Testis (tissue), 3 donors: ENCODE measurements around the gene KCTD3. TPM values are rescaled to one million over a fixed set of nuclear protein-coding genes. Genes with fewer than 3 reads are reported as not detected.

ENCODE experiments used
- DNase-seq: peaks from one replicate; pipeline ENCODE4 v3.0.0-alpha.2; 2019
- H3K27ac ChIP-seq, 2 donors: fragments of 200-600 bp; sonication (generic); one replicate each; pipeline ENCODE4 v1.5.1; 2019
- H3K27me3 ChIP-seq: fragments of 200-600 bp; sonication (generic); one replicate; pipeline ENCODE4 v1.5.1; 2019
- H3K36me3 ChIP-seq: fragments of 200-600 bp; sonication (generic); one replicate; pipeline ENCODE4 v1.5.1; 2017; ENCODE audit warnings: low read depth; ENCODE audit errors: missing control alignments
- H3K4me1 ChIP-seq: fragments of 200-600 bp; sonication (generic); one replicate; pipeline ENCODE4 v1.5.1; 2019
- H3K4me3 ChIP-seq, 2 donors: fragments of 200-600 bp; sonication (generic); one replicate each; pipeline ENCODE4 v1.5.1; 2017 to 2019
- H3K9me3 ChIP-seq: fragments of 200-600 bp; sonication (generic); one replicate; pipeline ENCODE4 v1.5.1; 2017
- CTCF ChIP-seq, 3 experiments: fragments of 450-650 bp in 2 of 3; fragments of 200-600 bp in 1 of 3; sonication (generic) in 1 of 3; IDR thresholded peaks; one replicate each; pipeline ENCODE4 v1.5.1; 2016 to 2019; ENCODE audit warnings: antibody characterized with exemption in 3 of 3, mild to moderate bottlenecking in 2 of 3, moderate library complexity in 1 of 3
- POLR2A ChIP-seq: fragments of 450-650 bp; IDR thresholded peaks from one replicate; pipeline ENCODE4 v1.6.1; 2017; ENCODE audit warnings: antibody characterized with exemption, mild to moderate bottlenecking, moderate library complexity
- WGBS, 2 donors: methylation state at CpG; one replicate each; pipeline ENCODE4 v1.1.5; 2018; 5-methylcytosine and 5-hydroxymethylcytosine counted together
- intact Hi-C: fragments of 100-400 bp; cut with DNase I; formaldehyde crosslinking; loops from one replicate; pipeline ENCODE4 v1.15.1; 2023; ENCODE audit warnings: low total_unique reads
- polyA plus RNA-seq: library from polyadenylated mRNA; stranded (reverse); fragments of 350-450 nt; fragmentation: Illumina TruSeq; extraction: RNeasy Lipid Tissue Mini Kit (QIAGEN cat#74804); gene quantifications from one replicate; pipeline ENCODE4 v1.2.3, GENCODE V29; 2014; ENCODE audit warnings: low read depth, low replicate concordance; ENCODE audit not compliant: insufficient read depth
- total RNA-seq, 2 donors: library from RNA; depleted of rRNA; stranded (reverse); fragments of >200 nt; gene quantifications; one replicate each; pipeline ENCODE4 v1.2.3, GENCODE V29; 2016

The KCTD3 gene
- total and polyA plus RNA-seq, 3 donors from 2014 or later, result 38.1 to 81.5 (median 70.2) TPM

GRCh38 chr1:215606036-215606435 lies 38.9 kb downstream of the KCTD3 start:
- Histone ChIP-seq H3K27me3 (no peaks in the 10 kb centered on the region), H3K4me3 (no peak overlapping the region), H3K4me1 (peaks cover 3% of the 10 kb centered on the region), H3K36me3 (no peaks in the 10 kb centered on the region), H3K9me3 (no peaks in the 10 kb centered on the region), H3K27ac (no peak overlapping the region)
- TF ChIP-seq CTCF (IDR thresholded peaks at IDR 0.05) (no peak), POLR2A (no peak)
- no peak for DNase-seq
- intact Hi-C loops, result no loop called here
- WGBS, 2 donors, result 62 to 66% methylated on average over 3 of the region's 3 CpGs

GRCh38 chr1:215606564-215607168 lies 39.6 kb downstream of the KCTD3 start:
- no peak for DNase-seq
- H3K9me3 ChIP-seq, result no peaks in the 10 kb centered on the region
- H3K27me3 ChIP-seq, result no peaks in the 10 kb centered on the region
- WGBS, 2 donors, result 54 to 59% methylated on average over 2 of the region's 2 CpGs
- intact Hi-C loops, result no loop called here
- no peaks in the 10 kb centered on the region for H3K36me3 ChIP-seq
- H3K27ac ChIP-seq, result no peak overlapping the region
- TF ChIP-seq POLR2A (no peak), CTCF (IDR thresholded peaks at IDR 0.05) (peak in 1 of 3 experiments; percentile 68)
- H3K4me3 ChIP-seq, result no peak overlapping the region
- H3K4me1 ChIP-seq, result peaks cover 3% of the 10 kb centered on the region

GRCh38 chr1:215607412-215607811 lies 40.3 kb downstream of the KCTD3 start:
- no peak for DNase-seq
- H3K4me3 ChIP-seq, result no peak overlapping the region
- intact Hi-C loops, result no loop called here
- TF ChIP-seq POLR2A, result no peak
- no peak for TF ChIP-seq CTCF (IDR thresholded peaks at IDR 0.05)
- H3K27me3 ChIP-seq, result no peaks in the 10 kb centered on the region
- no peaks in the 10 kb centered on the region for H3K9me3 ChIP-seq
- H3K4me1 ChIP-seq, result peaks cover 3% of the 10 kb centered on the region
- no peaks in the 10 kb centered on the region for H3K36me3 ChIP-seq
- 84 to 85% methylated on average over 1 of the region's 1 CpG for WGBS, 2 donors
- H3K27ac ChIP-seq, result no peak overlapping the region

- WGBS, 2 donors, result 74 to 76% methylated on average over 4 of the region's 4 CpGs
Observed at GRCh38 chr1:215608646-215609045, 41.5 kb downstream of the KCTD3 start.

More at GRCh38 chr1:215608646-215609045, 41.5 kb downstream of the KCTD3 start:
- H3K4me3 ChIP-seq, result no peak overlapping the region
- no peaks in the 10 kb centered on the region for H3K9me3 ChIP-seq
- H3K27me3 ChIP-seq, result no peaks in the 10 kb centered on the region
- no peak overlapping the region for H3K27ac ChIP-seq
- intact Hi-C loops, result no loop called here
- H3K4me1 ChIP-seq, result peaks cover 3% of the 10 kb centered on the region
- TF ChIP-seq POLR2A, result no peak
- TF ChIP-seq CTCF (IDR thresholded peaks at IDR 0.05), result no peak
- no peak for DNase-seq
- H3K36me3 ChIP-seq, result no peaks in the 10 kb centered on the region
